GM12873 (cell line): ENCODE measurements around the gene ICAM5.
A peak's percentile ranks its signal among the peaks of the same experiment; 100 is the strongest.

ENCODE experiments used
- CTCF ChIP-seq: IDR thresholded peaks from 2 replicates; pipeline ENCODE4 v1.5.1; 2012; ENCODE audit warnings: low read depth, mild to moderate bottlenecking, moderate library complexity, low read length, control low read depth; ENCODE audit not compliant: insufficient read depth; ENCODE audit errors: missing control alignments

ICAM5 gene

GRCh38 chr19:10289836-10290356 lies at the start of gene ICAM5:
Gene ICAM5 (plus strand): TSS chr19:10289952. CDS start chr19:10290044, 92 bp downstream.
- no peak for TF ChIP-seq CTCF

GRCh38 chr19:10243606-10244005 lies 46.1 kb upstream of the ICAM5 start:
- TF ChIP-seq CTCF = no peak

- peak; percentile 23 for TF ChIP-seq CTCF
Observed at GRCh38 chr19:10245189-10245939, 44.4 kb upstream of the ICAM5 start.

GRCh38 chr19:10246511-10246910 lies 43.2 kb upstream of the ICAM5 start:
- no peak for TF ChIP-seq CTCF

- TF ChIP-seq CTCF = no peak
Observed at GRCh38 chr19:10251792-10252694, 37.7 kb upstream of the ICAM5 start, which contains the start of gene MRPL4. Gene MRPL4 (plus strand): TSS chr19:10252214. CDS start chr19:10252254, 40 bp downstream.

GRCh38 chr19:10252707-10253106 lies 37.0 kb upstream of the ICAM5 start:
- no peak for TF ChIP-seq CTCF

- TF ChIP-seq CTCF = no peak
Observed at GRCh38 chr19:10254244-10254643, 35.5 kb upstream of the ICAM5 start.
